BLaER1 treated with 17β-estradiol and CSF1 and Interleukin-3, amounts not matched to agents 10 nM and 100 nM (cell line): ENCODE measurements around the gene CCDC142.
"Not testable (repeated sequence)": the region's sequence is repeated elsewhere in the genome, so short reads cannot be mapped to it uniquely, and the experiment has no call there.

Experiments used
- H3K27ac ChIP-seq, 11 experiments: shearing (Covaris generic); formaldehyde crosslinking; 2 replicates each; pipeline ENCODE4 v1.8.1; 2022
- H3K27me3 ChIP-seq, 11 experiments: shearing (Covaris generic); formaldehyde crosslinking; 2 replicates each; pipeline ENCODE4 v1.8.1; 2022
- H3K36me3 ChIP-seq, 11 experiments: shearing (Covaris generic); formaldehyde crosslinking; 2 replicates each; pipeline ENCODE4 v1.8.1; 2022
- H3K4me1 ChIP-seq, 10 experiments: shearing (Covaris generic); formaldehyde crosslinking; 2 replicates each; pipeline ENCODE4 v1.8.1; 2022
- H3K4me2 ChIP-seq, 11 experiments: shearing (Covaris generic); formaldehyde crosslinking; 2 replicates each; pipeline ENCODE4 v1.8.1; 2022
- H3K4me3 ChIP-seq, 10 experiments: shearing (Covaris generic); formaldehyde crosslinking; 2 replicates each; pipeline ENCODE4 v1.8.1; 2022
- H3K9ac ChIP-seq, 11 experiments: shearing (Covaris generic); formaldehyde crosslinking; 2 replicates each; pipeline ENCODE4 v1.8.1; 2022
- H3K9me3 ChIP-seq, 11 experiments: shearing (Covaris generic); formaldehyde crosslinking; replicated peaks in 1 of 11; 2 replicates each; pipeline ENCODE4 v1.8.1; 2022
- H4K20me1 ChIP-seq, 11 experiments: shearing (Covaris generic); formaldehyde crosslinking; 2 replicates each; pipeline ENCODE4 v1.8.1; 2022
- Cebpa-rat ChIP-seq, 11 experiments: shearing (Covaris generic); IDR thresholded peaks; 2 replicates each; pipeline ENCODE4 v1.8.1; 2022

CCDC142 gene

GRCh38 chr2:74447230-74447999, 35.4 kb downstream of the CCDC142 start:
- H3K4me3 ChIP-seq = no peak overlapping the region
- no peak overlapping the region for H3K9ac ChIP-seq
- peaks cover 0 to 5% (median 1%) of the 10 kb centered on the region in 11 experiments; a peak in 13 of 22 replicates for H3K27me3 ChIP-seq
- H3K4me2 ChIP-seq = no peak overlapping the region
- H4K20me1 ChIP-seq = no peaks in the 10 kb centered on the region
- TF ChIP-seq Cebpa-rat (IDR thresholded peaks at IDR 0.05) = no peak
- H3K4me1 ChIP-seq = peaks cover 19 to 28% (median 23%) of the 10 kb centered on the region in 10 experiments
- H3K27ac ChIP-seq = no peak overlapping the region
- H3K9me3 ChIP-seq = no peaks in the 10 kb centered on the region
- no peaks in the 10 kb centered on the region for H3K36me3 ChIP-seq

- no peak overlapping the region for H3K4me3 ChIP-seq
- H3K27me3 ChIP-seq = peaks cover 15 to 25% (median 20%) of the 10 kb centered on the region in 11 experiments
- peak overlapping the region; percentile 58 to 85 (median 73) for H3K4me2 ChIP-seq
- peak overlapping the region in 9 of 11 experiments; percentile 23 to 69 (median 59); a peak in 12 of 22 replicates for H3K27ac ChIP-seq
- H3K36me3 ChIP-seq = no peaks in the 10 kb centered on the region
- peak overlapping the region in 4 of 11 experiments; percentile 29 to 58 (median 48); a peak in 4 of 22 replicates for H3K9ac ChIP-seq
- peaks cover 0 to 13% (median 0%) of the 10 kb centered on the region in 11 experiments; a peak in 7 of 22 replicates for H3K9me3 ChIP-seq
- peaks cover 29 to 40% (median 31%) of the 10 kb centered on the region in 10 experiments for H3K4me1 ChIP-seq
- no peaks in the 10 kb centered on the region for H4K20me1 ChIP-seq
- no peak for TF ChIP-seq Cebpa-rat (IDR thresholded peaks at IDR 0.05)
Measured at GRCh38 chr2:74444498-74445318, 38.1 kb downstream of the CCDC142 start.

- not testable (repeated sequence) for H3K36me3 ChIP-seq, H4K20me1 ChIP-seq, H3K4me3 ChIP-seq, H3K9ac ChIP-seq, H3K27ac ChIP-seq, H3K4me2 ChIP-seq
- peaks cover 15 to 25% (median 20%) of the 10 kb centered on the region in 11 experiments for H3K27me3 ChIP-seq
- H3K4me1 ChIP-seq = peaks cover 49 to 60% (median 51%) of the 10 kb centered on the region in 10 experiments
- H3K9me3 ChIP-seq = peaks cover 0 to 13% (median 0%) of the 10 kb centered on the region in 11 experiments; a peak in 7 of 22 replicates
Measured at GRCh38 chr2:74442483-74443297, 40.1 kb downstream of the CCDC142 start.

GRCh38 chr2:74441690-74442482, 40.9 kb downstream of the CCDC142 start, which contains the start of gene RTKN:
TSS of gene RTKN (minus strand) at chr2:74441937. CDS start at chr2:74441816, 121 bp downstream.
- Histone ChIP-seq H4K20me1 (no peaks in the 10 kb centered on the region), H3K9ac (peak within 1 kb of the TSS; percentile 75 to 90 (median 82)), H3K27me3 (peaks cover 15 to 25% (median 20%) of the 10 kb centered on the region in 11 experiments), H3K9me3 (peaks cover 0 to 13% (median 0%) of the 10 kb centered on the region in 11 experiments; a peak in 7 of 22 replicates), H3K4me2 (peak within 1 kb of the TSS; percentile 89 to 100 (median 99)), H3K4me3 (peak within 1 kb of the TSS; percentile 62 to 74 (median 68); a peak in 17 of 20 replicates), H3K4me1 (peaks cover 57 to 68% (median 59%) of the 10 kb centered on the region in 10 experiments), H3K27ac (peak within 1 kb of the TSS; percentile 48 to 94 (median 85); a peak in 21 of 22 replicates), H3K36me3 (no peaks in the 10 kb centered on the region)
- TF ChIP-seq Cebpa-rat (IDR thresholded peaks at IDR 0.05) = no peak

- H3K27ac ChIP-seq = peak overlapping the region; percentile 48 to 94 (median 85); a peak in 18 of 22 replicates
- TF ChIP-seq Cebpa-rat (IDR thresholded peaks at IDR 0.05) = no peak
- no peaks in the 10 kb centered on the region for H4K20me1 ChIP-seq
- no peaks in the 10 kb centered on the region for H3K36me3 ChIP-seq
- H3K4me1 ChIP-seq = peaks cover 64 to 74% (median 66%) of the 10 kb centered on the region in 10 experiments
- 0 out of 20 replicates have a peak overlapping the region, but pooled peaks of 2 of the 10 experiments have one; percentile 67 to 72 for H3K4me3 ChIP-seq
- H3K27me3 ChIP-seq = peaks cover 15 to 25% (median 20%) of the 10 kb centered on the region in 11 experiments
- H3K9me3 ChIP-seq = peaks cover 0 to 13% (median 0%) of the 10 kb centered on the region in 11 experiments; a peak in 7 of 22 replicates
- peak overlapping the region; percentile 89 to 100 (median 99) for H3K4me2 ChIP-seq
- peak overlapping the region in 7 of 11 experiments; percentile 80 to 88 (median 82); a peak in 10 of 22 replicates for H3K9ac ChIP-seq
Measured at GRCh38 chr2:74441170-74441689, 41.6 kb downstream of the CCDC142 start.

- Histone ChIP-seq H3K9me3 (peaks cover 0 to 13% (median 0%) of the 10 kb centered on the region in 11 experiments; a peak in 7 of 22 replicates), H3K4me1 (peaks cover 64 to 81% (median 70%) of the 10 kb centered on the region in 10 experiments), H3K9ac (peak overlapping the region; percentile 75 to 90 (median 82)), H3K4me2 (peak overlapping the region; percentile 89 to 100 (median 99)), H4K20me1 (no peaks in the 10 kb centered on the region), H3K4me3 (peak overlapping the region; percentile 62 to 74 (median 68)), H3K27ac (peak overlapping the region; percentile 48 to 94 (median 85); a peak in 21 of 22 replicates), H3K36me3 (no peaks in the 10 kb centered on the region), H3K27me3 (peaks cover 15 to 25% (median 20%) of the 10 kb centered on the region in 11 experiments)
- TF ChIP-seq Cebpa-rat (IDR thresholded peaks at IDR 0.05) = no peak
Measured at GRCh38 chr2:74440378-74441169, 42.2 kb downstream of the CCDC142 start.
